Liver (tissue), 3 donors: ENCODE data around the gene SLIT3.

Experiments used
- FOXA1 ChIP-seq: IDR thresholded peaks from 2 replicates; pipeline ENCODE4 v1.6.1; 2016; ENCODE audit warnings: antibody characterized with exemption
- GABPA ChIP-seq, 2 donors: IDR thresholded peaks in 1 of 2; conservative IDR thresholded peaks in 1 of 2; 2 replicates each; pipeline ENCODE4 v1.6.1; 2016; ENCODE audit warnings: antibody characterized with exemption in 2 of 2, mild to moderate bottlenecking in 1 of 2, moderate library complexity in 1 of 2
- JUND ChIP-seq, 2 donors: IDR thresholded peaks; 2 replicates each; pipeline ENCODE4 v1.6.1; 2016; ENCODE audit warnings: antibody characterized with exemption in 2 of 2
- RAD21 ChIP-seq, 2 donors: IDR thresholded peaks; 2 replicates each; pipeline ENCODE4 v1.6.1; 2016; ENCODE audit warnings: antibody characterized with exemption in 2 of 2, mild to moderate bottlenecking in 2 of 2
- RXRA ChIP-seq, 2 donors: IDR thresholded peaks; 2 replicates each; pipeline ENCODE4 v1.6.1; 2017 to 2018; ENCODE audit warnings: antibody characterized with exemption in 2 of 2, mild to moderate bottlenecking in 1 of 2
- SP1 ChIP-seq: IDR thresholded peaks from 2 replicates; pipeline ENCODE4 v1.6.1; 2018; ENCODE audit warnings: antibody characterized with exemption, mild to moderate bottlenecking
- TAF1 ChIP-seq: conservative IDR thresholded peaks from 2 replicates; pipeline ENCODE4 v1.6.1; 2016; ENCODE audit warnings: antibody characterized with exemption, mild to moderate bottlenecking
- TF ChIP-seq, protein P1 (sequence below): fragments of 150-350 bp; IDR thresholded peaks from 2 replicates; pipeline ENCODE4 v1.5.1; 2017; ENCODE audit warnings: improper control_type of control experiment, low read depth, low read length; ENCODE audit not compliant: missing input control
- TF ChIP-seq, protein P2 (sequence below): IDR thresholded peaks from 2 replicates; pipeline ENCODE4 v1.6.1; 2016; ENCODE audit warnings: antibody characterized with exemption
- TF ChIP-seq, protein P3 (sequence below): IDR thresholded peaks from 2 replicates; pipeline ENCODE4 v1.6.1; 2016; ENCODE audit warnings: antibody characterized with exemption, mild to moderate bottlenecking
- donor health status: healthy.
- donor health status: healthy.

- TF ChIP-seq, protein P1, sequence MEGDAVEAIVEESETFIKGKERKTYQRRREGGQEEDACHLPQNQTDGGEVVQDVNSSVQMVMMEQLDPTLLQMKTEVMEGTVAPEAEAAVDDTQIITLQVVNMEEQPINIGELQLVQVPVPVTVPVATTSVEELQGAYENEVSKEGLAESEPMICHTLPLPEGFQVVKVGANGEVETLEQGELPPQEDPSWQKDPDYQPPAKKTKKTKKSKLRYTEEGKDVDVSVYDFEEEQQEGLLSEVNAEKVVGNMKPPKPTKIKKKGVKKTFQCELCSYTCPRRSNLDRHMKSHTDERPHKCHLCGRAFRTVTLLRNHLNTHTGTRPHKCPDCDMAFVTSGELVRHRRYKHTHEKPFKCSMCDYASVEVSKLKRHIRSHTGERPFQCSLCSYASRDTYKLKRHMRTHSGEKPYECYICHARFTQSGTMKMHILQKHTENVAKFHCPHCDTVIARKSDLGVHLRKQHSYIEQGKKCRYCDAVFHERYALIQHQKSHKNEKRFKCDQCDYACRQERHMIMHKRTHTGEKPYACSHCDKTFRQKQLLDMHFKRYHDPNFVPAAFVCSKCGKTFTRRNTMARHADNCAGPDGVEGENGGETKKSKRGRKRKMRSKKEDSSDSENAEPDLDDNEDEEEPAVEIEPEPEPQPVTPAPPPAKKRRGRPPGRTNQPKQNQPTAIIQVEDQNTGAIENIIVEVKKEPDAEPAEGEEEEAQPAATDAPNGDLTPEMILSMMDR: no peak
- TF ChIP-seq RAD21 (IDR thresholded peaks at IDR 0.05): no peak
- TF ChIP-seq, protein P2, sequence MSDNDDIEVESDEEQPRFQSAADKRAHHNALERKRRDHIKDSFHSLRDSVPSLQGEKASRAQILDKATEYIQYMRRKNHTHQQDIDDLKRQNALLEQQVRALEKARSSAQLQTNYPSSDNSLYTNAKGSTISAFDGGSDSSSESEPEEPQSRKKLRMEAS: no peak
- TF ChIP-seq, protein P3, sequence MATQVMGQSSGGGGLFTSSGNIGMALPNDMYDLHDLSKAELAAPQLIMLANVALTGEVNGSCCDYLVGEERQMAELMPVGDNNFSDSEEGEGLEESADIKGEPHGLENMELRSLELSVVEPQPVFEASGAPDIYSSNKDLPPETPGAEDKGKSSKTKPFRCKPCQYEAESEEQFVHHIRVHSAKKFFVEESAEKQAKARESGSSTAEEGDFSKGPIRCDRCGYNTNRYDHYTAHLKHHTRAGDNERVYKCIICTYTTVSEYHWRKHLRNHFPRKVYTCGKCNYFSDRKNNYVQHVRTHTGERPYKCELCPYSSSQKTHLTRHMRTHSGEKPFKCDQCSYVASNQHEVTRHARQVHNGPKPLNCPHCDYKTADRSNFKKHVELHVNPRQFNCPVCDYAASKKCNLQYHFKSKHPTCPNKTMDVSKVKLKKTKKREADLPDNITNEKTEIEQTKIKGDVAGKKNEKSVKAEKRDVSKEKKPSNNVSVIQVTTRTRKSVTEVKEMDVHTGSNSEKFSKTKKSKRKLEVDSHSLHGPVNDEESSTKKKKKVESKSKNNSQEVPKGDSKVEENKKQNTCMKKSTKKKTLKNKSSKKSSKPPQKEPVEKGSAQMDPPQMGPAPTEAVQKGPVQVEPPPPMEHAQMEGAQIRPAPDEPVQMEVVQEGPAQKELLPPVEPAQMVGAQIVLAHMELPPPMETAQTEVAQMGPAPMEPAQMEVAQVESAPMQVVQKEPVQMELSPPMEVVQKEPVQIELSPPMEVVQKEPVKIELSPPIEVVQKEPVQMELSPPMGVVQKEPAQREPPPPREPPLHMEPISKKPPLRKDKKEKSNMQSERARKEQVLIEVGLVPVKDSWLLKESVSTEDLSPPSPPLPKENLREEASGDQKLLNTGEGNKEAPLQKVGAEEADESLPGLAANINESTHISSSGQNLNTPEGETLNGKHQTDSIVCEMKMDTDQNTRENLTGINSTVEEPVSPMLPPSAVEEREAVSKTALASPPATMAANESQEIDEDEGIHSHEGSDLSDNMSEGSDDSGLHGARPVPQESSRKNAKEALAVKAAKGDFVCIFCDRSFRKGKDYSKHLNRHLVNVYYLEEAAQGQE: no peak
- TF ChIP-seq JUND (IDR thresholded peaks at IDR 0.05): no peak
- TF ChIP-seq RXRA (IDR thresholded peaks at IDR 0.05): no peak
- no peak for TF ChIP-seq TAF1
- TF ChIP-seq SP1: no peak
- no peak for TF ChIP-seq GABPA (IDR thresholded peaks at IDR 0.05 in 1 of 2, conservative IDR thresholded peaks at IDR 0.05 in 1 of 2)
- no peak for TF ChIP-seq FOXA1
Measured at GRCh38 chr5:168967882-168968620, 332.9 kb downstream of the SLIT3 start.
